Stimulated activated CD4-positive, alpha-beta T cell treated with anti-CD3 and anti-CD28 coated beads, Interleukin-1b, Interleukin-23, amount 100 ng/mL, for 1 hour (primary cell): ENCODE data around the gene ZNF14.
"Not testable (repeated sequence)": the region's sequence is repeated elsewhere in the genome, so short reads cannot be mapped to it uniquely, and the experiment has no call there.

Source experiments
- DNase-seq, 2 donors: peaks; one replicate each; pipeline ENCODE4 v3.0.0-alpha.2; 2020; ENCODE audit warnings: low read depth in 2 of 2

ZNF14 gene

DNA sequence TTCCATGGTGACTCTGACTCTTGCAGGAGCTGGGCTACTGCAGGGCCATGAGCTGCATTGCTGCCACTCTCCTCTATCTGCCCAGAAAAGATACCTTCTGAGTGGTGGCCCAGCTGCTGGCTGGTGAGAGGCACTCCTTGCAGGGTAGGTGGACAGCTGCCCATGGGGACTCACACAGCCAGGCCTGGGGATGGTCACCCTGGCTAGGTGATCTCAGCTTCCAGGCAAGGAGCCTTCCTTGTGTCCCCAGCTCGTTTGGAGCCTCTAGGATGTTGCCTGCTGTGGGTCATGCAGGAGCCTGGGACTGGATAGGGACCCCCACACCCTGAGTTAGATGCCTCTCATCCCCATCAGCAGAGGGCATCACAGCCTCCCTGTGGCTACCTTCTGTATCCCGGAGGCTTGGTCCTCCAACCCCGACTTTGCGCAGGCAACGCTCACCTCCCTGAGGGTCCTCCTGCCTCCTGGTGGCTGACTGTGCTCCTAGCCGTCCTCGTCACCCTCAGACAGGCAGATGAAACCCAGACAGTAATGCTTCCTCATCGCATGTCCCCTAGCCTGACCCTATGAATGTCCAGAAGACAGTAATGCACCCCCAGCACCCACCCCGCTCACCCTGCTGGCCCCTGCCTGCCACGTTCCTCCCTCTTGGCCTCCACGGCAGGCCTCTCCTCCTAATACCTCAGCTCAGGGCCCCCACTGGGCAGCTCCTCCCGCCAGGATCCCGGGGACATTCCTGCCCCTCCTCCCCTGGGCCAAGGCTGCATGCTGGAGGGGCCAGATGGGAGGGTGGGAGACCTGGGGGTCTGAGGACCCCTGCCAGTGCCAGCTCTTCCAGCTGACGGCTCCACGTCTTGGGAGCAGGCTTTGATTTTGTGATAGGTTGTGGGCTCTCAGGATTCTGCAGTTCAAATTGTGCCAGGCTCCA, 13.6 kb upstream of the ZNF14 start:
- no peak for DNase-seq

DNA sequence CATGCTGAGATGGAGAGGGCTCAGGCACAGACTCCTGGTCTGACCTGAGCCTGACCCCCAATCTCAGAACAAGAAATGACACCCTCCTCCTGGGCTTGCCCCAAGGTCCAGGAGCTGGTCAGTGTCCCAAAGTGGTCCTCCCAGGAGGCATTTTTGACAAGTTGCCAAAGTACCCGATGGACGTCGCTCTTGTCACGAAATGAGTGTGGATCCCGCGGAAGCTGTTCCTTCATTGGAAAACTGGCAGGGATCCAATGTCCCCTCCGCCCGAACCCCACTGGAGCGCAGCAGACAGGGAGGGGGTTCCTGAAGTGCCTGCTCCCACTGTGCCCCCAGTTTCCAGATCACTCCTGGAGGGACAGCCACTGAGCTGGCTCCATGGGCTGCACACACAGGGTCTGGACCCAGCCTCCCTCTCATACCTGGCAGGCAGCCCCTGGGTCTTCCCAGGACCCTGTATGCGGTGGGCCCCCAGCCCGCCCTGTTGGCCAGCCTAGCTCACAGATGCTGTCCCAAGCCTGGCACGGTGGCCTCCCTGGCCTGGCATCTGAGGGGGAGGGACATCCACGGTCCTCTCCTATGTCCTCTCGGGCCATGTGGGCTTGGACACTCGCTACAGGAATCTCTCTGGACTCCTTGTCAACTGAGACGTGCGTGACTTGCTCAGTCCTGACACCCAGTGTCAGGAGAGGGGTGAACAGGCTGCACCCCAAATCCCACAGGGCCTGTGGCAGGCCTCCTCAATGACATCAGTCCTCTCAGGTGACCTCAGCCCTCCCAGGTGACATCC, 12.8 kb upstream of the ZNF14 start:
- DNase-seq = no peak

DNA sequence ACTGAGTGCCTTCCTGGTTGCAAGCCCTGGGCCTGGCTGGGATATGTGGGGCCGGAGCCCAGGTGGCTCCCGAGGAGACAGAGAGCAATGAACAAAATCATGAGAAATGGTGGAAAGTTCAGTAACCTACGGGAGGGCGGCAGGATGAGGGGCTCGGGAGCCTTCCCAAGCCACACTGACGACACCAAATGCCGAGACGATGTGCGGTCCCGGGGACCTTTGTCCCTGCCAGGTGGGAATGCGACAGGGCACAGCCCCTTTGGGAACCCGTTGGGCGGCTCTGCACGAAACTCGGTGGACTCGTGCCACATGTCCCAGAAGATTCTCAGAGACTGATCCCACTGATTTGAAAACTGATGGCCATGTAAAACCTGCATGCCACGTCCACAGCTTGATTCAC, 11.7 kb upstream of the ZNF14 start:
- no peak for DNase-seq

DNA sequence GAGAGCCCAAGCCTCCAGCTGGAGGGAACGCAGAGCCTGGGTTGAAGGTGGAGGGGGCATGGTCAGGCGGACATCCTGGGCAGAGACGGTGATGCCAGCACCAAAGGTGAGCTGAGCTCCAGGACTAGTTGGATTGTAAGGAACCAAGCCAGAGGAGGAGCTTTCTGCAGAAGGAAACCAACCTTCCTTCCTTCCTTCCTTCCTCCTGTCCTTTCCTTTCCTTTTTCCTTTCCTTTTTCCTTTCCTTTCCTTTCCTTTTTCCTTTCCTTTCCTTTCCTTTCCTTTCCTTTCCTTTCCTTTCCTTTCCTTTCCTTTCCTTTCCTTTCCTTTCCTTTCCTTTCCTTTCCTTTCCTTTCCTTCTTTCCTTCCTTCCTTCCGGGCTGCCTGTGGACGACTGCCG, 11.0 kb upstream of the ZNF14 start:
- not testable (repeated sequence) for DNase-seq

DNA sequence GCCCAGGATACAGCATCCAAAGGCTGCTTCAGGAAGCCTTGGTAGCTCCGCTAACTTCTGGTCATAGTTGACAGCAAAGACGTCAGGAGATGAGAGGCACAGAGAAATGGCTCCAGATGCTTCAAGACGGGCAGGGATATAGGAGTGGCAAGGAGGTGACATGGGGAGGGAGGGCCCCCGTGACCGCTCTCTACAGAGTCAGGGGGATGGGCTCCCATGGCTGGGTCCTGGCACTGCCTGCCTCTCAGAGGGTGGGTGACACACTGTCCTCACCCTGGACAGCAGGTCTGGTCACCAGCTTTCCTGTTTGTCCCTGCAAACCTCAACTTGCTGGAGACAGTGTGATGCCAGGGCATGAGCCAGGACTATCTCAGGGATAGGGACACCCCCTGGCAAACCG, 10.3 kb upstream of the ZNF14 start:
- DNase-seq = no peak

DNA sequence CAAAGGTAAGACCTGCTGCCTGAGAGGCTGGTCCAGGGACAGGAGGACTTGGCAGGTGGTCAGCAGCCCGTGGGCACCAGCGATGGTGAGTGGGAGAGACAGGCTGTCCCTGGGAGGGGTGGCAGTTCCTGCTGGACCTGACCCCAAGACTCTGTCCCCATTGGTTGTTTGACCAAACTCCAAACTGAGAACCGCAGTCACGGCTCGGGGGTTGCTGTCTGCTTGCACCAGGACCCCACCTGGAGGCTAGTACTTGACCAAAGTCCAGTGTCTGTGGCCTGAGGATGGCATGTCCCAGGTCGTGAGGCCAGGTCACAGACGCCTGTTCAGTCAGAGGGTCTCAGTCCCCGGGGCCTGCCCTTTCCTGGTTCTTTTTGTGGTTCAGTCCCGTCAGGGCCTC, 9.9 kb upstream of the ZNF14 start:
- no peak for DNase-seq

DNA sequence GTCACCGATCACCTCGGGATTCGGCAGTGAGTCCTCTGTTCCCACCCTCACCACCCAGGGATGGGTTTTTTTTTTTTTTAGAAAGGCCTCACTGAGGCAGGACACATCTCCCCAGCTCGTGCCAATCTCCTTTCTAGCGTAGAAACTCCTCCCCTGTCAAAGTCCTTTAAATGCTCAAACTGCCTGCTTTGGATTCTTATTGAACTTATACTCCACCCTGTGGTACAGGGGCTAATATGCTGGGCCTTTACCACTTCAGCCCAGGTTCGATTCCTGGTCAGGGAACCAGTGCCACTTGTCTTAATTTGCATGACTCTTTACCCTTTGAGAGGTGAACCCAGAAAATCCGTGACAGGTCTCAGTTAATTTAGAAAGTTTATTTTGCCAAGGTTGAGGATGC, 8.3 kb upstream of the ZNF14 start:
- DNase-seq = no peak

DNA sequence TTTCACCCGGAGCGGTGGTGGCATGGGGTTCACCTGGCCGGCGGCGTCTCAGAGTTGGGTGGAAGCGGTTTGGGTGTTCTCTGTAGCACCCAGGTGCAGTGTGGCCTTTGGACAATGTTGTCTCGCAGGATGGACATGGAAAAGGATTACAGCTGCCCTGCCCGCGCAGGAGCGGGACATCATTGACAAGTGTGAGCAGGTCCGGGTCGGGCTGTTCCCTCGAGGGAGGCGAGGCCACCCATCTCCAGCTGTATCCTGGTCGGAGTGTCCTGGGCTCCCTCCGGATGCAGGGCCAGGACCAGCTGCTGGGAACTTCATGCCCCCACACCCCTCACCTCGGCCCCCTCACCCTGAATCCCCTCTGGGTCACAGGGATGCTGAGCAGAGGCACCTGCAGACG, 7.8 kb upstream of the ZNF14 start:
- no peak for DNase-seq

DNA sequence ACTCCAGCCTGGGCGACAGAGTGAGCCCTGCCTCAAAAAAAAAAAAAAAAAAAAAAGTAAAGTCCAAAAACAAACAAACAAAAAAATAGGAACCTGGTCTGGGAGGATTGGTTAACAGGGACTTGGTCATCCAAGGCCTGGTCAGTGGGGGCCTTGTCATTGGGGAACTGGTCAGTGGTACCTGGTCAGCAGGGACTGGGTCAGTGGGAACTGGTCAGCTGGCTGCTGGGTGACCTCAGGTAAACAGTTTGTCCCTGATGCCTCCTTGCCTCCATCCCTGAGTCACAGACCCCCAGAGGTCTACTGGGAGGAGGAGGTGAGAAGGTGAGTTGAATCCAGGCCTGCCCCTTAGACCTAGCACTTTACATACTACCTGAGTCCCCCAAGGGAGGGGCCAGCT, 5.7 kb upstream of the ZNF14 start:
- DNase-seq = no peak

DNA sequence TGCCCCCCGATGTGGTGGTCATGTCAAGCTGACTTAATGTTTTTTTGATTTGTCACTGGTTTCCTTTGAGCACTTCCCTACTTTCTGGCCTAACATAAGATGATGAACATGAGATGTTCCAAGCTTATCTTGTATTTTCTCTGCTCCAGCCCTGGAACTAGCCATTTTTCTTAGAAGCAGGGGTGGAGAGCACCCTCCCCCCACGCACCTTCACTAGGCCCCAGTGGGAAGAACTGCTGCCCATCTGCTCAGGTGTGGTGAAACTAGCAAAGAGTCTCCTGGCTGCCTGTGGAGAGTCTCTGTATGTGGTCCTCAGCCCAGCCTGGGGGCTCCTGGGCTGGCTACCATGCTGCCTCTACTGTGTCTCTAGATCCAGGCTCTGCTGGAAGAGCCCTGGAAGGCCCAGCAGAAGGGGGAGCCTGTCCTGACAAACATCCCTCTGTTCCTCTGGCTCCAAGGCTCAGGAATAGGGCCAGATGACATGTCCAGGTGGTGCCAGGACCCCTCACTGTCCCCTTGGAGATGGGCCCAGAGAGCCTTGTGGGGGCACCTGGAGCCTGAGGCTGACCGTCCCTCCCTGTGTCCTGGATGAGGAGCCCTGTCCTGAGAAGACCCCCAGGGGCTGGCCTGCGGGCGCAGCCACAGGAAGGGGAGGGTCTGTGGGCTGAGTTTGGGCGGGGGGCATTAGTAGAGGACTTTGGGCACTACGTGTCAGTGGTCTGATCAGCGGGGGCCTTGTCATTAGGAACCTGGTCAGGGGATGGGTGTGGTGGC, 4.8 kb upstream of the ZNF14 start:
- DNase-seq = no peak

DNA sequence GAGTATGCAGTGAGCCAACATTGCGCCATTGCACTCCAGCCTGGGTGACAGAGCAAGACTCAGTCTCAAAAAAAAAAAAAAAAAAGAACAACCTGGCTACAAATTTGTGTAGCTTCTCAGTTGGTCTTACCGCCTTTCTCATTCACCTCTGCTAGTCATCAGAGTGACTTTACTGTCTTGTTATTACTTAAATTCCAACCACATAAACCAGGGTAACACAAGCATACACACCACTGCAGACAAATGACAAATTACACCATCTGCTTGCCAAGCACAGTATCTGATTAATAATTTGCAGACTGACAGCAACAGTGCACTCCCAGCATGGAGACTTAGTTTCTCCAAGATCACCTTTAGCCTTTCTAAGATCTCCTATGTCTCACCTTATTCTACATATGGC, 11.0 kb downstream of the ZNF14 start:
- no peak for DNase-seq

DNA sequence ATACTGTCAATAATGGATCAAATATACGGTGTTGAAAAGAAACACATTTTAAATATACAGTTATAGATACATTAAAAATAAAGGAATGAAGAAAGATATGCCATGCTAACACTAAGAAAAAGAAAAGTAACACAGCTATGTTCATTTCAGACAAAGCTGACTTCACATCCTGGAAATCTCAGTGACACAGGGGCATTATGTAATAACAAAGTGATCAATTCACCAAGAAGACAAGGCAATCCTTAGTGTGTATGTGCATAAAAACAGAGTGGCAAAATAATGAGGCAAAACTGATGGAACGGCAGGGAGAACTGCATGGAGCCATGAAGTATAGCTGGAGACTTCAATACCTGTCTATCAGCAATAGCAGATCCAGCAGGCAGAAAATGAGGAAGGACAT, 13.1 kb downstream of the ZNF14 start:
- no peak for DNase-seq

DNA sequence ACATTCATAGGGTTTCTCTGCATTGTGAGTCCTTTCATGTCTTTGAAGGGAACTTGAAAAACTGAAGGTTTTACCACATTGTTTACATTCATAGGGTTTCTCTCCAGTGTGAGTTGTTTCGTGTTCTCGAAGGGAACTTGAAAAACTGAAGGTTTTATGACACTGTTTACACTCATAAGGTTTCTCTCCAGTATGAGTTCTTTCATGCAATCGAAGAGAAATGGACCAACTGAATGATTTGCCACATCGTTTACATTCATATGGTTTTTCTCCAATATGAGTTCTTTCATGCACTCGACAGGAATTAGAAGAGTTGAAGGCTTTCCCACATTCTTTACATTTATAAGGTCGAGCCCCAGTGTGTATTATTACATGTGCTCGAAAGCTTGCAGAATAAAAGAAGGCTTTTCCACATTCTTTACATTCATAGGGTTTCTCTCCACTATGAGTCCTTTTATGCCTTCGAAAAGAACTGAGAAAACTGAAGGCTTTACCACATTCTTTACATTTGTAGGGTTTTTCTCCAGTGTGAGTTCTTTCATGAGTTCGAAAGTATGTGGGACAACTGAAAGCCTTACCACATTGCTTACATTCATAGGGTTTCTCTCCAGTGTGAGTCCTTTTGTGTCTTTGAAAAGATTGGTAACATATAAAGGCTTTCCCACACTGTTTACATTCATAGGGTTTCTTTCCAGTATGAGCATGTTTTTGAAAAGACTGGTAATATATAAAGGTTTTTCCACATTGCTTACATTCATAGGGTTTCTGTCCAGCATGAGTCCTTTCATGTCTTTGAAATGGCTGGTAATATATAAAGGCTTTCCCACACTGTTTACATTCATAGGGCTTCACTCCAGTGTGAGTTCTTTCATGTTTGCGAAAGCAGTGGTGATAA, 20.7 kb downstream of the ZNF14 start:
- no peak for DNase-seq

DNA sequence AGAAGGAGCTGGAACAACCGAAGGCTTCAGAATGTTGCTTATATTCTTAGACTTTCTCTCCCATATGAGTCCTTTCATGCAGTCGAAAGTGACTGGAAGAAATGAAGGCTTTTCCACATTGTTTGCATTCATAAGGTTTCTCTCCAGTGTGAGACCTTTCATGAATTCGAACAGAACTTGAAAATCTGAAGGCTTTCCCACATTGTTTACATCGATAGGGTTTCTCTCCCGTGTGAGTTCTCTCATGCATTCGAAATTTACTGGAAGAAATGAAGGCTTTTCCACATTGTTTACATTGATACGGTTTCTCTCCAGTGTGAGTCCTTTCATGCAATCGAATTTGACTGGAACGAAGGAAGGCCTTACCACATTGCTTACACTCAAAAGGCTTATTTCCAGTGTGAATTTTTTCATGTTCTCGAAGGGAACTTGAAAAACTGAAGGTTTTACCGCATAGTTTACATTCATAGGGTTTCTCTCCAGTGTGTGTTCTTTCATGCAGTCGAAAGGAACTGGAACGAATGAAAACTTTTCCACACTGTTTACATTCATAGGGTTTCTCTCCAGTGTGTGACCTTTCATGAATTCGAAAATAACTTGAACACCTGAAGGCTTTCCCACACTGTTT, 21.5 kb downstream of the ZNF14 start:
- DNase-seq = no peak

DNA sequence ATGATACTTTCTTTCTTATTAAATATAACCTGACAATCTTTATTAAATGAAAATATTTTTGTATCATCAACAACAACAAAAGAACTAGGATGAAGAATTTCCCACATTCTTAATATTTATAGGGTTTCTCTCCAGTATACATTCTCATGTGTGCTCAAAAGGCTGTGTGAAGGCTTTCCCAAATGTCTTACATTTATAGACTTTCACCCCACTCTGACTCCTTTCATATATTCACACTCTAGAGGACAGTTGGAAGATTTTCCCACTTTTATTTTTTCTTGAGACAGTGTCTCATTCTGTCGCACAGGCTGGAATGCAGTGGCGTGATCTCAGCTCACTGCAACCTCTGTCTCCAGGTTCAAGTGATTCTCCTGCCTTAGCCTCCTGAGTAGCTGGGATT, 22.4 kb downstream of the ZNF14 start:
- DNase-seq = no peak

DNA sequence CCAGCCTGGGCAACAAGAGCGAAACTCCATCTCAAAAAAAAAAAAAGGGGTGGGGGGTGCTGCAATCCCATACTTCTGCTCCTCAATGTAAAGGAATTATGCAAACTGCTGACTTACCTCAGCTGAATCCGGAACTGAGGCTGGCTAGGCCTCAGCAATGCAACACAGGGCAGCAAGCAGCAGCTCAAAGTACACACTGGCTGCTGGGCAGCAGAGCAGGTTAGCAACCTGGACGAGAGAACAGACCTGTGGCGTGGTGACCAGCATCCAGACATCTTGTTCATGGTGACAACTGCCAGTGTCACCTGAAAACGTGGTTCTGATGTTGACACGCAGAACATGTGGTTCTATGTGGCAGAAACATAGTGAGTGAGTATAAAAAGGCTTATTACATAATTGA, 28.1 kb downstream of the ZNF14 start:
- DNase-seq = no peak

DNA sequence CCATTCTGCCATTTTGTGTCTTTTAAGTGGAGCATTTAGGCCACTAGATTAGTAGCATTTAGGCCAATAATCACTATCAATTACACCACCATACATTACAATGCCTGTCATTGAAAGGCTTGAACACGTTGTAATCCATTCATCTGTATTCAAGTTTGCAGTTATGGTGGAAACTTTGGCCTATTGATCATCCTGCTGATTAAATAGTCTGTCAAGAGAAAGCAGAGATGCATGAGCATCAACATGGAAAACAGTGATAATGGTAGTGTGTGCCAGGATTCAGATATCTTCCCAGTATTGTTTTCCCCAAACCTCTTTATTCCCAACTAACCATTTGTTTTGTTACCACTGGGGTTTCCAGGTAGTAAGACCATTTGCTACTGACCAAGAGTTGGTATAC, 32.4 kb downstream of the ZNF14 start:
- DNase-seq = not testable (repeated sequence)

DNA sequence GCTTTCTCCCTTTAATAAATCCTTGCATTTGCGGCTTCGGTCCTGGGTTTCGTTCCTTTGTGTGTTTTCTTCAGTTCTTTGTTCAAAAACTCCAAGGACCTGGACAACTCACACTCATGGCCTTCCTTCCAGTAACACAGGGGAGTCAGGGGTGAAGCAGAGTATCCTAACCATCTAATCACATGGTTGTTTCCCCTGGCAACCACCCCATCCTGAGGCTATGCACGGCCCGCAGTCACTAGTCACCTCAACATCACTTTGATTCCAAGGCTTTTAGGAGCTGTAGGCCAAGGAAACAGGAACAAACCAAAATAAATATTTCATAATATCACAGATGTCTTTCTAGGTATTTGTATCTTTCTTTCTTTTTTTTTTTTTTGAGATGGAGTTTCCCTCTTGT, 35.3 kb downstream of the ZNF14 start:
- no peak for DNase-seq

DNA sequence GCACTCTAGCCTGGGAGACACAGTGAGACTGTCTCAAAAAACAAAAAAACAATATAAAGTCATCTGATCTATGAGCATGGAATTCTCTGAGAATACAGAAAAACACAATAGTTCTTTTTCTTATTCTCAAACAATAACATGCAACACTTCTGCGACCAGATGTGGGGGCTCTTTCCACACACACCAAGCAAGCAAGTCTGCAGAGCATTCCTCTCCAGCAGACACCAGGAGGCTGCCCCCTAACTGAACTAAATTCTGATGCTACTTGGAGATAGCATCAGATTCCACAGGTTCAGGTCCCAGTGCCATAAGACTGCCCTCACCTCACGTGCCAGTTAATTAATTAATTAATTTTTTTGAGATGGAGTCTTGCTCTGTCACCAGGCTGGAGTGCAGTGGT, 36.5 kb downstream of the ZNF14 start:
- no peak for DNase-seq

DNA sequence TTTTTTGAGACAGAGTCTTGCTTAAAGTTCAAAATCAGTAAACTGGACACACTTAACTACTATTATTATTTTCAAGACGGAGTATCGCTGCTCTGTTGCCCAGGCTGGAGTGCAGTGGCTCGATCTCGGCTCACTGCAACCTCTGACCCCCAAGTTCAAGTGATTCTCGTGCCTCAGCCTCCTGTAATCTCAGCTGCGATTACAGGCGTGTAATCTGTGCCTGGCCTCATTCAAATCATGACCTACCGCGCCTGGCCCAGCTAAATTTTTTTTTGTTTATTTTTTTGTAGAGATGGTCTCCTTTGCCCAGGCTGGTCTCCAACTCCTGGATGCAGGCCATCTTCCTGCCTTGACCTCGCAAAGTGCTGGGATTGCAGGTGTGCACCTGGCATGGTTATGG, 41.2 kb downstream of the ZNF14 start:
- no peak for DNase-seq

DNA sequence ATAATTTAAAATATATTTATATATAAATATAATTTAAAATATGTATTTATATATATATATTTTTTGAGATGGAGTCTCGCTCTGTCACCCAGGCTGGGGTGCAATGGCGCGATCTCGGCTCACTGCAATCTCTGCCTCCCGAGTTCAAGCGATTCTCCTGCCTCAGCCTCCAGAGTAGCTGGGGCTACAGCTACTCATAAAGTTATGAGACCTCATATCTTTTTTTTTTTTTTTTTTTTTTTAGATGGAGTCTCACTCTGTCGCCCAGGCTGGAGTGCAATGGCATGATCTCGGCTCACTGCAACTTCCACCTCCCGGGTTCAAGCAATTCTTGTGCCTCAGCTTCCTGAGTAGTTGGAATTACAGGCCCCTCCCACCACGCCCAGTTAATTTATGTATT, 43.9 kb downstream of the ZNF14 start:
- not testable (repeated sequence) for DNase-seq
